PFSK-1 (cell line): ENCODE results near the gene ELOVL6.

Experiments
- FOXP2 ChIP-seq: optimal IDR thresholded peaks from 2 replicates; pipeline ENCODE3; 2011; ENCODE audit warnings: borderline replicate concordance, control low read depth, inconsistent platforms; ENCODE audit not compliant: insufficient read depth; ENCODE audit errors: extremely low read length, extremely low read depth
- POLR2AphosphoS5 ChIP-seq: IDR thresholded peaks from 2 replicates; pipeline ENCODE4 v1.6.1; 2012; ENCODE audit warnings: low read depth, mild to moderate bottlenecking, control low read depth, low read length, moderate library complexity
- SIN3A ChIP-seq: IDR thresholded peaks from 2 replicates; pipeline ENCODE4 v1.6.1; 2012; ENCODE audit warnings: mild to moderate bottlenecking, low read length, moderate library complexity, borderline replicate concordance; ENCODE audit not compliant: insufficient read depth
- TAF1 ChIP-seq: IDR thresholded peaks from 2 replicates; pipeline ENCODE4 v1.6.1; 2012; ENCODE audit warnings: low read length, control low read depth, borderline replicate concordance; ENCODE audit not compliant: insufficient read depth
- TF ChIP-seq, protein P1 (sequence below), 2 experiments: IDR thresholded peaks; 2 replicates each; pipeline versions ENCODE4 v1.6.1 to v1.8.0; 2011 to 2012; ENCODE audit warnings: low read depth in 2 of 2, low read length in 2 of 2, control low read depth in 1 of 2, inconsistent platforms in 1 of 2, mild to moderate bottlenecking in 1 of 2, moderate library complexity in 1 of 2; ENCODE audit not compliant: insufficient read depth in 1 of 2

The ELOVL6 gene

GRCh38 chr4:110120506-110120905, 77.9 kb downstream of the ELOVL6 start:
- TF ChIP-seq SIN3A (no peak), POLR2AphosphoS5 (no peak)

GRCh38 chr4:110119880-110120279, 78.5 kb downstream of the ELOVL6 start:
- TF ChIP-seq POLR2AphosphoS5 (no peak), TAF1 (no peak), SIN3A (no peak), FOXP2 (no peak)
- TF ChIP-seq, protein P1, sequence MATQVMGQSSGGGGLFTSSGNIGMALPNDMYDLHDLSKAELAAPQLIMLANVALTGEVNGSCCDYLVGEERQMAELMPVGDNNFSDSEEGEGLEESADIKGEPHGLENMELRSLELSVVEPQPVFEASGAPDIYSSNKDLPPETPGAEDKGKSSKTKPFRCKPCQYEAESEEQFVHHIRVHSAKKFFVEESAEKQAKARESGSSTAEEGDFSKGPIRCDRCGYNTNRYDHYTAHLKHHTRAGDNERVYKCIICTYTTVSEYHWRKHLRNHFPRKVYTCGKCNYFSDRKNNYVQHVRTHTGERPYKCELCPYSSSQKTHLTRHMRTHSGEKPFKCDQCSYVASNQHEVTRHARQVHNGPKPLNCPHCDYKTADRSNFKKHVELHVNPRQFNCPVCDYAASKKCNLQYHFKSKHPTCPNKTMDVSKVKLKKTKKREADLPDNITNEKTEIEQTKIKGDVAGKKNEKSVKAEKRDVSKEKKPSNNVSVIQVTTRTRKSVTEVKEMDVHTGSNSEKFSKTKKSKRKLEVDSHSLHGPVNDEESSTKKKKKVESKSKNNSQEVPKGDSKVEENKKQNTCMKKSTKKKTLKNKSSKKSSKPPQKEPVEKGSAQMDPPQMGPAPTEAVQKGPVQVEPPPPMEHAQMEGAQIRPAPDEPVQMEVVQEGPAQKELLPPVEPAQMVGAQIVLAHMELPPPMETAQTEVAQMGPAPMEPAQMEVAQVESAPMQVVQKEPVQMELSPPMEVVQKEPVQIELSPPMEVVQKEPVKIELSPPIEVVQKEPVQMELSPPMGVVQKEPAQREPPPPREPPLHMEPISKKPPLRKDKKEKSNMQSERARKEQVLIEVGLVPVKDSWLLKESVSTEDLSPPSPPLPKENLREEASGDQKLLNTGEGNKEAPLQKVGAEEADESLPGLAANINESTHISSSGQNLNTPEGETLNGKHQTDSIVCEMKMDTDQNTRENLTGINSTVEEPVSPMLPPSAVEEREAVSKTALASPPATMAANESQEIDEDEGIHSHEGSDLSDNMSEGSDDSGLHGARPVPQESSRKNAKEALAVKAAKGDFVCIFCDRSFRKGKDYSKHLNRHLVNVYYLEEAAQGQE (IDR thresholded peaks at IDR 0.05; ENCODE audit: insufficient read depth in 1 of 2, low read depth in 2 of 2, low read length in 2 of 2): no peak

DNA sequence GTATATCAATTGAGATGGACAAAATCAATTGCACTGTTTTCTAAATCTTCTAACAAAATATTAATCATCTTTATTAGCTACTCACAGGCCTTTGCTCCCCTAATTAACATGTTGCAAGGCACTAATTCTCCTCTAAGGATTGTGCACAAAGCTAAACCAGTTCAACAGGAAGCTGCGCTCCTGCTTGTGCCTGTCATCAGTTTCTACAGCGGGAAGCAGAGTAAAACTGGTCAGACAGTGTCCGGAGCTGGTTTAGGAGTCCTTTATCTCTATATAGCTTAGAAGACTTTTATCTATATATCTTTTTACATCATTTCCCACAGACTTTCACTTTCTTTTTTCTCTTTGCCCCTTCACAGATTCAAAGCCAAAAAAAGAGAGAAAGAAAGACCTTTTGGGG, 79.1 kb downstream of the ELOVL6 start:
- no peak for TF ChIP-seq FOXP2
- TF ChIP-seq SIN3A: no peak
- no peak for TF ChIP-seq TAF1
- TF ChIP-seq, protein P1 (IDR thresholded peaks at IDR 0.05; ENCODE audit: insufficient read depth in 1 of 2, low read depth in 2 of 2, low read length in 2 of 2): no peak
- TF ChIP-seq POLR2AphosphoS5: no peak

DNA sequence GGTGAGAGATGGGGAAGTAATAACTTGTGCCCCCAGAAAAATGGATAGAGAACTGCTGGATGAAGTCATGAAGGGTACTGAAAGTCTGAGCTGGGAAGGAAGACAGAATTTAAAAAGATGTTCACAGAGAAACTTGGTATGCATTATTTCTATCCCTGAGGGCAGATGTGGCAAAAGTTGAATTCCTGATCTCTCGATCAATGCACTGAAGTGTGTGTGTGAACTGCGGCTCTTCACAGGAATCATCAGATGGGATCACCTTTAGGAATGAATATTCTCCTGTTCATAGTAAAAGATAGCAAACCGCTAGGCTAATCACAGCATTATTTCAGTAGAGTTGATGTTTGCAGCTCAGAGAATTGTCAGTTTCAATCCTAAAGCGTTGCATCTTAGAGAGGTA, 86.4 kb downstream of the ELOVL6 start:
- TF ChIP-seq, protein P1 (IDR thresholded peaks at IDR 0.05; ENCODE audit: insufficient read depth in 1 of 2, low read depth in 2 of 2, low read length in 2 of 2): no peak
- TF ChIP-seq POLR2AphosphoS5 (no peak), SIN3A (no peak), TAF1 (no peak), FOXP2 (no peak)

GRCh38 chr4:110109455-110109854, 89.0 kb downstream of the ELOVL6 start:
- TF ChIP-seq POLR2AphosphoS5 (no peak), SIN3A (no peak), TAF1 (no peak), FOXP2 (no peak)
- TF ChIP-seq, protein P1 (IDR thresholded peaks at IDR 0.05; ENCODE audit: insufficient read depth in 1 of 2, low read depth in 2 of 2, low read length in 2 of 2): no peak
